B cell (primary cell): Measurements from ENCODE around the gene ADRA2A. TPM values are rescaled to one million over a fixed set of nuclear protein-coding genes. Genes with fewer than 3 reads are reported as not detected.

Experiments
- ATAC-seq: fragments of 200-7000 bp; cut with Tn5 transposase; one replicate; pipeline ENCODE4 v1.10.0; 2021; ENCODE audit warnings: low read depth, mild to moderate bottlenecking, moderate number of reproducible peaks, moderate library complexity
- CTCF ChIA-PET: fragments of 350-600 bp; sonication (Branson Sonifier 250); formaldehyde crosslinking; loops from one replicate; lab custom pipeline; 2021; ENCODE audit warnings: antibody characterized with exemption, inconsistent platforms; lab: Charles Lee
- POLR2A ChIA-PET: fragments of 350-600 bp; sonication (Branson Sonifier 250); formaldehyde crosslinking; loops from one replicate; lab custom pipeline; 2021; ENCODE audit warnings: antibody characterized with exemption; lab: Charles Lee
- DNase-seq: peaks from one replicate; pipeline ENCODE4 v3.0.0; 2013
- H2AFZ ChIP-seq: 2 replicates; pipeline ENCODE4 v1.6.1; 2012; ENCODE audit warnings: mild to moderate bottlenecking, low read depth, low read length; ENCODE audit not compliant: insufficient read depth, poor library complexity, severe bottlenecking
- H3K27ac ChIP-seq, 2 donors: 1 replicate in 1 of 2; 2 replicates in 1 of 2; pipeline ENCODE4 v1.5.1; 2012 to 2013; ENCODE audit warnings: low read length in 2 of 2, mild to moderate bottlenecking in 2 of 2, moderate library complexity in 1 of 2
- H3K27me3 ChIP-seq, 4 experiments: fragments of 200-600 bp in 1 of 4; sonication (generic) in 1 of 4; replicated peaks in 1 of 4; 1 replicate in 2 of 4; 2 replicates in 2 of 4; pipeline versions ENCODE4 v1.6.1 to v1.7.0; 2013 to 2016; ENCODE audit warnings: low read length in 3 of 4, mild to moderate bottlenecking in 2 of 4, mixed read lengths in 1 of 4, moderate library complexity in 1 of 4; ENCODE audit not compliant: insufficient read depth in 4 of 4, control insufficient read depth in 3 of 4; ENCODE audit errors: control extremely low read depth in 1 of 4
- H3K36me3 ChIP-seq, 2 experiments: replicated peaks in 1 of 2; 1 replicate in 1 of 2; 2 replicates in 1 of 2; pipeline versions ENCODE4 v1.6.1 to v1.7.1; 2013; ENCODE audit warnings: low read length in 1 of 2; ENCODE audit not compliant: insufficient read depth in 2 of 2, control insufficient read depth in 1 of 2; ENCODE audit errors: control extremely low read depth in 1 of 2, extremely low read depth in 1 of 2
- H3K4me1 ChIP-seq, 2 donors: fragments of 200-600 bp in 1 of 2; sonication (generic) in 1 of 2; 1 replicate in 1 of 2; 2 replicates in 1 of 2; pipeline versions ENCODE4 v1.5.1 to v1.6.1; 2013 to 2017; ENCODE audit warnings: low read length in 2 of 2; ENCODE audit not compliant: control insufficient read depth in 2 of 2, insufficient read depth in 2 of 2
- H3K4me2 ChIP-seq: replicated peaks from 2 replicates; pipeline ENCODE3; 2012; ENCODE audit warnings: mild to moderate bottlenecking, low read depth, low read length; ENCODE audit not compliant: poor library complexity, severe bottlenecking
- H3K4me3 ChIP-seq, 5 experiments: fragments of 200-600 bp in 1 of 5; sonication (generic) in 1 of 5; 1 replicate in 3 of 5; 2 replicates in 2 of 5; pipeline versions ENCODE4 v1.5.1 to v1.7.0; 2011 to 2016; ENCODE audit warnings: low read length in 4 of 5, mild to moderate bottlenecking in 4 of 5, low read depth in 2 of 5, control low read depth in 1 of 5, moderate library complexity in 1 of 5; ENCODE audit not compliant: insufficient read depth in 1 of 5; ENCODE audit errors: control extremely low read depth in 1 of 5, extremely low read depth in 1 of 5
- H3K79me2 ChIP-seq: fragments of 200-600 bp; sonication (generic); one replicate; pipeline ENCODE4 v1.6.0; 2016; ENCODE audit warnings: low read length; ENCODE audit not compliant: control insufficient read depth, insufficient read depth
- H3K9ac ChIP-seq: fragments of 200-600 bp; sonication (generic); 2 replicates; pipeline ENCODE4 v1.6.1; 2017; ENCODE audit warnings: mild to moderate bottlenecking, low read length, moderate library complexity
- H3K9me3 ChIP-seq, 3 donors: one replicate each; pipeline versions ENCODE4 v1.6.1 to v1.7.1; 2013; ENCODE audit warnings: low read length in 2 of 3; ENCODE audit not compliant: control insufficient read depth in 2 of 3, insufficient read depth in 1 of 3; ENCODE audit errors: control extremely low read depth in 1 of 3
- H4K20me1 ChIP-seq: 2 replicates; pipeline ENCODE4 v1.6.0; 2012; ENCODE audit warnings: mild to moderate bottlenecking, low read length; ENCODE audit not compliant: insufficient read depth, control insufficient read depth, poor library complexity, severe bottlenecking
- H3K27ac Mint-ChIP-seq: one replicate; pipeline ENCODE4 v1.8.0; 2021; ENCODE audit warnings: mixed read lengths
- H3K27me3 Mint-ChIP-seq: one replicate; pipeline ENCODE4 v1.8.0; 2021; ENCODE audit warnings: mixed read lengths
- H3K4me1 Mint-ChIP-seq: one replicate; pipeline ENCODE4 v1.8.0; 2021; ENCODE audit warnings: mixed read lengths
- H3K4me3 Mint-ChIP-seq: one replicate; pipeline ENCODE4 v1.8.0; 2021; ENCODE audit warnings: mixed read lengths
- H3K9me3 Mint-ChIP-seq: one replicate; pipeline ENCODE4 v1.8.0; 2022; ENCODE audit warnings: mixed read lengths; ENCODE audit not compliant: insufficient read depth
- EZH2 ChIP-seq: IDR thresholded peaks from 2 replicates; pipeline ENCODE4 v1.6.1; 2012; ENCODE audit warnings: borderline replicate concordance, low read depth, mild to moderate bottlenecking, moderate library complexity, low read length; ENCODE audit not compliant: insufficient read depth, poor library complexity, severe bottlenecking
- WGBS: methylation state at CpG from one replicate; pipeline ENCODE4 v1.1.5; 2013; ENCODE audit warnings: missing lambda C conversion rate; ENCODE audit not compliant: insufficient coverage; 5-methylcytosine and 5-hydroxymethylcytosine counted together
- intact Hi-C: fragments of 100-400 bp; cut with micrococcal nuclease; formaldehyde crosslinking; loops from one replicate; pipeline ENCODE4 v1.10.0; 2022
- polyA plus RNA-seq: library from polyadenylated mRNA; depleted of rRNA; stranded (reverse); fragments of >200 nt; gene quantifications from 2 replicates; pipeline ENCODE4 v1.2.3, GENCODE V29; 2012
- total RNA-seq, 2 donors: library from RNA; stranded (reverse); fragments of 120-200 nt in 1 of 2; gene quantifications; 1 replicate in 1 of 2; 2 replicates in 1 of 2; pipeline versions ENCODE4 v1.2.3 to v1.2.4, GENCODE V29; 2013 to 2022
- TF ChIP-seq, protein P1 (sequence below): fragments of 200-600 bp; IDR thresholded peaks from one replicate; pipeline ENCODE4 v1.8.0; 2022; ENCODE audit warnings: antibody characterized with exemption, mild to moderate bottlenecking

ADRA2A gene
- total and polyA plus RNA-seq, 2 donors (not counting 1 experiment from before 2014, with no cell fraction given) = 0.01 TPM; not detected in 1

- Histone ChIP-seq H3K9me3 (peaks cover 0 to 4% (median 0%) of the 10 kb centered on the region in 3 donors), H3K4me2 (no peak overlapping the region), H3K4me3 (no peak overlapping the region), H3K79me2 (no peaks in the 10 kb centered on the region), H3K27me3 (no peaks in the 10 kb centered on the region), H2AFZ (no peak overlapping the region), H3K36me3 (no peaks in the 10 kb centered on the region), H3K4me1 (no peaks in the 10 kb centered on the region), H3K9ac (no peak overlapping the region), H4K20me1 (no peaks in the 10 kb centered on the region), H3K27ac (no peak overlapping the region)
- ATAC-seq = no peak
- no peak overlapping the region for H3K4me3 Mint-ChIP-seq
- H3K4me1 Mint-ChIP-seq = no peaks in the 10 kb centered on the region
- TF ChIP-seq, protein P1, sequence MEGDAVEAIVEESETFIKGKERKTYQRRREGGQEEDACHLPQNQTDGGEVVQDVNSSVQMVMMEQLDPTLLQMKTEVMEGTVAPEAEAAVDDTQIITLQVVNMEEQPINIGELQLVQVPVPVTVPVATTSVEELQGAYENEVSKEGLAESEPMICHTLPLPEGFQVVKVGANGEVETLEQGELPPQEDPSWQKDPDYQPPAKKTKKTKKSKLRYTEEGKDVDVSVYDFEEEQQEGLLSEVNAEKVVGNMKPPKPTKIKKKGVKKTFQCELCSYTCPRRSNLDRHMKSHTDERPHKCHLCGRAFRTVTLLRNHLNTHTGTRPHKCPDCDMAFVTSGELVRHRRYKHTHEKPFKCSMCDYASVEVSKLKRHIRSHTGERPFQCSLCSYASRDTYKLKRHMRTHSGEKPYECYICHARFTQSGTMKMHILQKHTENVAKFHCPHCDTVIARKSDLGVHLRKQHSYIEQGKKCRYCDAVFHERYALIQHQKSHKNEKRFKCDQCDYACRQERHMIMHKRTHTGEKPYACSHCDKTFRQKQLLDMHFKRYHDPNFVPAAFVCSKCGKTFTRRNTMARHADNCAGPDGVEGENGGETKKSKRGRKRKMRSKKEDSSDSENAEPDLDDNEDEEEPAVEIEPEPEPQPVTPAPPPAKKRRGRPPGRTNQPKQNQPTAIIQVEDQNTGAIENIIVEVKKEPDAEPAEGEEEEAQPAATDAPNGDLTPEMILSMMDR = no peak
- TF ChIP-seq EZH2 = no peak
- DNase-seq = no peak
- ChIA-PET CTCF (no interaction called here), POLR2A (no interaction called here)
- peaks cover 21% of the 10 kb centered on the region for H3K27me3 Mint-ChIP-seq
- intact Hi-C loops = no loop called here
- H3K27ac Mint-ChIP-seq = no peak overlapping the region
- 89% methylated on average over 4 of the region's 4 CpGs for WGBS
- no peaks in the 10 kb centered on the region for H3K9me3 Mint-ChIP-seq
Observed at GRCh38 chr10:111107846-111108245, 31.0 kb downstream of the ADRA2A start.

- H3K36me3 ChIP-seq = no peaks in the 10 kb centered on the region
- H3K27ac Mint-ChIP-seq = no peak overlapping the region
- ATAC-seq = no peak
- peaks cover 21% of the 10 kb centered on the region for H3K27me3 Mint-ChIP-seq
- H3K4me1 ChIP-seq = no peaks in the 10 kb centered on the region
- no peaks in the 10 kb centered on the region for H3K4me1 Mint-ChIP-seq
- WGBS = no CpG with 5 or more reads among the region's 6 CpGs
- H2AFZ ChIP-seq = no peak overlapping the region
- no peak overlapping the region for H3K27ac ChIP-seq
- no peak for TF ChIP-seq EZH2
- peaks cover 0 to 4% (median 0%) of the 10 kb centered on the region in 3 donors for H3K9me3 ChIP-seq
- no peaks in the 10 kb centered on the region for H3K9me3 Mint-ChIP-seq
- DNase-seq = no peak
- H4K20me1 ChIP-seq = no peaks in the 10 kb centered on the region
- H3K4me2 ChIP-seq = no peak overlapping the region
- CTCF ChIA-PET = no interaction called here
- no peak overlapping the region for H3K4me3 Mint-ChIP-seq
- no peaks in the 10 kb centered on the region for H3K27me3 ChIP-seq
- intact Hi-C loops = no loop called here
- H3K9ac ChIP-seq = no peak overlapping the region
- H3K79me2 ChIP-seq = no peaks in the 10 kb centered on the region
- POLR2A ChIA-PET = no interaction called here
- no peak overlapping the region for H3K4me3 ChIP-seq
Observed at GRCh38 chr10:111108441-111108840, 31.6 kb downstream of the ADRA2A start.
